Cardiac fibroblast (primary cell): ENCODE data around the gene USP33.
A peak's percentile ranks its signal among the peaks of the same experiment; 100 is the strongest.

Experiments used
- DNase-seq, 2 donors: peaks; one replicate each; pipeline versions ENCODE4 v3.0.0 to v3.0.0-alpha.2; 2010; ENCODE audit warnings: low read depth in 2 of 2
- H3K4me3 ChIP-seq, 2 donors: replicated peaks in 1 of 2; 1 replicate in 1 of 2; 2 replicates in 1 of 2; pipeline ENCODE4 v1.5.1; 2011; ENCODE audit warnings: low read depth in 2 of 2, low read length in 2 of 2, mild to moderate bottlenecking in 2 of 2, moderate library complexity in 1 of 2
- CTCF ChIP-seq: IDR thresholded peaks from one replicate; pipeline ENCODE4 v1.5.1; 2011; ENCODE audit warnings: low read depth, mild to moderate bottlenecking, low read length, inconsistent platforms

The USP33 gene

GRCh38 chr1:77739235-77739634, 20.4 kb downstream of the USP33 start:
- no peak for DNase-seq
- H3K4me3 ChIP-seq, result no peak overlapping the region
- no peak for TF ChIP-seq CTCF

- H3K4me3 ChIP-seq, result no peak overlapping the region
- TF ChIP-seq CTCF, result no peak
- no peak for DNase-seq
Measured at GRCh38 chr1:77732090-77732489, 27.6 kb downstream of the USP33 start.

- DNase-seq, result no peak
- TF ChIP-seq CTCF, result no peak
- H3K4me3 ChIP-seq, result no peak overlapping the region
Measured at GRCh38 chr1:77725706-77726105, 33.9 kb downstream of the USP33 start.

DNA sequence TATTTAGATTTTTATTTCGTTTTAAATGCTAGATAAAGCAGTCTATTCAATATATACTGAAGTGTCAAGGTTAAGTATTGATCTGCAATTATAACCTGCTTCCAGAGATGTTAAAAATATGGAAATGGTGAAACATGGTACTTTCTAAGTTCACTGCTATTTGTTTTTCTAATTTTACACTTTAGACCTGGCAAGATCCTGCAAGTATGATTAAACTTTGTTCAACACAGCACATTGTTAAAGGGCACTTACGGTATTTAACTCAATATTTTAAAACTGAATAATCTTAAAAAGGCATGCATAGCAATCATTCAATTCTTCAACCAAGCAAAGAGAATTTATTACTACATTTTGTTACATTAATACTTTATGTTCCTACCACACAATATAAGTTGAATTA, 41.5 kb downstream of the USP33 start:
- no peak overlapping the region for H3K4me3 ChIP-seq
- DNase-seq, result no peak
- TF ChIP-seq CTCF, result no peak

GRCh38 chr1:77716065-77716464, 43.6 kb downstream of the USP33 start:
- no peak for DNase-seq
- no peak overlapping the region for H3K4me3 ChIP-seq
- no peak for TF ChIP-seq CTCF

DNA sequence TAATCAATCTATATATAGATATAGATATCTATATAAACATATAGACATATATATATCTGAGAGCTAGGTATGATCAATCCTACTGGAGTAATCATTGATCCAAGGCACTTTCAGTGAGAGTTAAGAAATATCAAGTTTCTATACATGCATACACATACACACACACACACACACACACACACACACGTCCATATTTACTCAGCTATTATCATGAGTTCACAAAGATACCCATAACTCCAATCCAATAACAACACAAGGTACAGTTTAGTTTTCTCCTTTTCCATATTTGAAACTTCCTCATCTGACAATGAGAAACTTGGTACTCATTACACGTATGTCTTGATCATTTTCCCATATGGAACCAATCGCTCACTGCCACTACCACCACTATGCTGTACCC, 49.9 kb downstream of the USP33 start:
- no peak overlapping the region for H3K4me3 ChIP-seq
- no peak for TF ChIP-seq CTCF
- no peak for DNase-seq

DNA sequence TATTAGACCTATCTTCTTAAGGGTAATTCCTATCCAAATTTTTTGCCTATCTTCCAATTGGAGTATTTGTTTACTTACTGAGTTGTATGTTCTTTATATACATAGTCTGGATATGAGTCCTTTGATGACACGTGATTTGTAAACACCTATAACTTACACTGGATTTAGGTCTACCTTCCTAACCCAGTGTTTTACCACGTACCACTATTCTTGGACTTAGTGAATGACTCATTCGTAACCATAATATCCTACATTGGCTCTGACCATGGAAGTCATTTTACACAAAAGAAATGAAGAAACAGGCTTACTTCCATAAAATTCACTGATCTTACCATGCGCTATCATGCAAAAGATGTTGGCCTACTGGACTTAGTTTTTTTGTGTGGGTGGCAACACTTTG, 53.3 kb downstream of the USP33 start:
- TF ChIP-seq CTCF, result no peak
- peak in 1 of 2 donors; percentile 23 for DNase-seq
- no peak overlapping the region for H3K4me3 ChIP-seq
